ENCODE data around the gene SRGAP3.

DNA sequence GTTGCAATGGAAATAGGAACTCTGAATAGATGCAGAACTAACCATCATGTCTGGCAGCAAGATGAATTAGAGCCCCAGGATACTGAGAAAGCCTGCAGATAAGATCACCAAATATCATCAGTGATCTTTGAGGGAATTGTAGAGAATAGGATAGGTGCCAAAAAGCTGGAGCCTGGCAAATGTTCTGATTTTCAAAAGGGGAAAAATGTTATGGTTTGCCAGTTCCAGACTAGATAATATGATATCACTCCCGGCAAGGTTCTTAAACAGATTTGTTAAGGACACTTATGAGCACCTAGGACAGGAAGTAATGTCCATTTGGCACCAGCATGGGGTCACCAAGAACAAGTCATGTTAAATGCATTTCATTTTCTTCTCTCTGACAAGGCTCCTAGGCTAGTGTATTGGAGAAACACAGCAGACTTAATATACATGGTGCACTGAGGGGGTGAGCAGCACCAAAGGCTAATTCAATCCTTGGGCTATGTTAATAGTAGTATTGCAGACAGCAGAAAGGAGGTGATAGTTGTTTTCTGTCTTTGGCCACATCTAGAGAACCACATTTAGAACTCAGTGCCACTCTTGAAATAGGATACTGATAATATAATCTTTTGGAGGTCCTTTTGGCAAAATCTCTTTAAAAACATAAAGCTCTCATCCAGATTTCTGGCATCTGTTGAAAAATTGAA is 4.8 kb downstream of the SRGAP3 start:
- TF ChIP-seq POLR2A (IDR thresholded peaks at IDR 0.05) (no peak), CTCF (IDR thresholded peaks at IDR 0.05) (no peak)
